Spleen (tissue), 7 donors: ENCODE results near the gene RAB3A.

Source experiments
- POLR2AphosphoS5 ChIP-seq, 3 donors: sonication (generic); formaldehyde crosslinking; IDR thresholded peaks; one replicate each; pipeline ENCODE4 v1.5.1; 2017; ENCODE audit warnings: antibody characterized with exemption in 3 of 3
- TF ChIP-seq, protein P1 (sequence below), 11 experiments: fragments of 200-600 bp in 7 of 11; fragments of 450-650 bp in 4 of 11; sonication (generic) in 4 of 11; IDR thresholded peaks in 8 of 11; conservative IDR thresholded peaks in 3 of 11; 1 replicate in 7 of 11; 2 replicates in 4 of 11; pipeline versions ENCODE4 v1.4.0 to v1.8.0; 2016 to 2021; ENCODE audit warnings: antibody characterized with exemption in 11 of 11, inconsistent platforms in 4 of 11, mild to moderate bottlenecking in 1 of 11
- donor health status: DM: no; HTN: no; CAD: no; lungs with moderate emphysema.
- donor health status: DM: no; HTN: no; CAD: no.
- donor health status: DM: no; HTN: no; CAD: no.

DNA sequence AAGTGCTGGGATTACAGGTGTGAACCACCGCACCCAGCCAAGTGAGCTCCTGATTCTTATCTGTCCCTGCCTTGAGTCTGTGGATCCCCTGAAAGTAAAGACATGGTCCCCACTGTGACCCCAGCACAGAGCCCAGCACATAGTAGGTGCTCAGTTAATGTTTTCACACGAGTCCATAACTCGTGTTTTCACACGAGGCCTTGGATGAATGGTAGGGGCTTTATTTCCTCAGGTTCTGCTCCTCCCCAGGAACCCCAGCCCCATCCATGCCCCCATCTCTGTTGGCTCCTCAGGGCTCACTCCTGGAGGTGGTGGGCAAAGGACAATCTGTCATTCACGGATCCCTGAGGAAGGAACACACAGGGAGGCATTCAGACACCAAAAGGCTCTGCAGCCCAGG lies 46.0 kb upstream of the RAB3A start:
- TF ChIP-seq POLR2AphosphoS5 (IDR thresholded peaks at IDR 0.05): no peak
- TF ChIP-seq, protein P1, sequence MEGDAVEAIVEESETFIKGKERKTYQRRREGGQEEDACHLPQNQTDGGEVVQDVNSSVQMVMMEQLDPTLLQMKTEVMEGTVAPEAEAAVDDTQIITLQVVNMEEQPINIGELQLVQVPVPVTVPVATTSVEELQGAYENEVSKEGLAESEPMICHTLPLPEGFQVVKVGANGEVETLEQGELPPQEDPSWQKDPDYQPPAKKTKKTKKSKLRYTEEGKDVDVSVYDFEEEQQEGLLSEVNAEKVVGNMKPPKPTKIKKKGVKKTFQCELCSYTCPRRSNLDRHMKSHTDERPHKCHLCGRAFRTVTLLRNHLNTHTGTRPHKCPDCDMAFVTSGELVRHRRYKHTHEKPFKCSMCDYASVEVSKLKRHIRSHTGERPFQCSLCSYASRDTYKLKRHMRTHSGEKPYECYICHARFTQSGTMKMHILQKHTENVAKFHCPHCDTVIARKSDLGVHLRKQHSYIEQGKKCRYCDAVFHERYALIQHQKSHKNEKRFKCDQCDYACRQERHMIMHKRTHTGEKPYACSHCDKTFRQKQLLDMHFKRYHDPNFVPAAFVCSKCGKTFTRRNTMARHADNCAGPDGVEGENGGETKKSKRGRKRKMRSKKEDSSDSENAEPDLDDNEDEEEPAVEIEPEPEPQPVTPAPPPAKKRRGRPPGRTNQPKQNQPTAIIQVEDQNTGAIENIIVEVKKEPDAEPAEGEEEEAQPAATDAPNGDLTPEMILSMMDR (IDR thresholded peaks at IDR 0.05 in 8 of 11, conservative IDR thresholded peaks at IDR 0.05 in 3 of 11): no peak
